Activated CD4-positive, alpha-beta T cell treated with anti-CD3 and anti-CD28 coated beads, Interleukin-2, Interleukin-6, amounts not matched to agents 100 ng/mL and 50 ng/mL, durations not matched to agents 16 hours and 8 hours (primary cell): ENCODE results near the gene TNP2.

ENCODE experiments used
- DNase-seq: peaks from one replicate; pipeline ENCODE4 v3.0.0-alpha.2; 2020

TNP2 gene

GRCh38 chr16:11276896-11277593 is 7.9 kb upstream of the TNP2 start:
- DNase-seq = no peak

GRCh38 chr16:11276143-11276895 is 7.2 kb upstream of the TNP2 start, which contains the start of gene PRM2:
Gene PRM2, minus strand, starts transcription at chr16:11276480. Its CDS starts 110 bp downstream, at chr16:11276370.
- DNase-seq = no peak

- DNase-seq = no peak
These were observed 5.8 kb upstream of the TNP2 start for GRCh38 chr16:11274964-11275363.

GRCh38 chr16:11273721-11274324 is 4.7 kb upstream of the TNP2 start:
- no peak for DNase-seq

GRCh38 chr16:11272921-11273720 is 4.0 kb upstream of the TNP2 start, which contains the start of gene PRM3:
Gene PRM3, minus strand, starts transcription at chr16:11273629. Its CDS starts 34 bp downstream, at chr16:11273595.
- DNase-seq = no peak

- no peak for DNase-seq
These were observed 3.4 kb upstream of the TNP2 start for GRCh38 chr16:11272484-11272883.

GRCh38 chr16:11271610-11272009 is 2.5 kb upstream of the TNP2 start:
- DNase-seq = no peak

GRCh38 chr16:11270602-11271162 is 1.6 kb upstream of the TNP2 start:
- no peak for DNase-seq

- no peak for DNase-seq
These were observed 4.0 kb downstream of the TNP2 start for GRCh38 chr16:11265124-11265523.

- DNase-seq = no peak
These were observed 4.8 kb downstream of the TNP2 start for GRCh38 chr16:11264155-11264832.

GRCh38 chr16:11263737-11264136 is 5.4 kb downstream of the TNP2 start:
- peak; percentile 79 for DNase-seq

- DNase-seq = no peak
These were observed 6.2 kb downstream of the TNP2 start for GRCh38 chr16:11262915-11263314.

- DNase-seq = no peak
These were observed 8.5 kb downstream of the TNP2 start for GRCh38 chr16:11260596-11260966.

GRCh38 chr16:11259655-11260595 is 9.2 kb downstream of the TNP2 start:
- no peak for DNase-seq

- peak; percentile 82 for DNase-seq
These were observed 10.3 kb downstream of the TNP2 start for GRCh38 chr16:11258553-11259492.

GRCh38 chr16:11257131-11257938 is 11.8 kb downstream of the TNP2 start:
- peak; percentile 81 for DNase-seq

- DNase-seq = peak; percentile 53
These were observed 12.4 kb downstream of the TNP2 start for GRCh38 chr16:11256661-11257130.
